Measurements from ENCODE around the gene DOCK4. TPM values are rescaled to one million over a fixed set of nuclear protein-coding genes. Genes with fewer than 3 reads are reported as not detected.

Gene DOCK4
- total and polyA plus RNA-seq, 2 experiments from 2014 or later: 2.1 to 5.0 TPM

- Histone ChIP-seq H4K20me1 (ENCODE audit: insufficient read depth) (no peaks in the 10 kb centered on the region), H3F3A (ENCODE audit: insufficient read depth) (no peaks in the 10 kb centered on the region; the same call in 1 of the 2 replicates), H3K36me3 (ENCODE audit: low read depth) (no peaks in the 10 kb centered on the region), H3K27me3 (replicated peaks; ENCODE audit: insufficient read depth) (no peaks in the 10 kb centered on the region), H3K9me2 (ENCODE audit: insufficient read depth) (no peaks in the 10 kb centered on the region), H3K9me3 (ENCODE audit: low read depth) (no peaks in the 10 kb centered on the region), H3K27ac (no peak overlapping the region), H3K4me1 (ENCODE audit: insufficient read depth) (0 out of 2 replicates have a peak, but pooled peaks cover 6% of the 10 kb centered on the region), H2AFZ (no peak overlapping the region), H3K9ac (no peak overlapping the region), H3K79me2 (ENCODE audit: insufficient read depth) (no peaks in the 10 kb centered on the region), H3K4me3 (no peak overlapping the region), H3K4me2 (ENCODE audit: unreplicated experiment) (no peak overlapping the region)
- no peak for TF ChIP-seq EZH2phosphoT487 (IDR thresholded peaks at IDR 0.05; ENCODE audit: insufficient read depth, low read depth)
- no peak for TF ChIP-seq EZH2 (IDR thresholded peaks at IDR 0.05; ENCODE audit: insufficient read depth, poor library complexity, severe bottlenecking)
- peak; percentile 67 for DNase-seq
- in situ Hi-C loops (cut with MboI): loop anchor here (25.0 kb wide), 1 partner anchor 660 kb away; no protein-coding TSS in a partner anchor
- 19 to 36% methylated on average over 4 of the region's 4 CpGs for WGBS, 2 experiments (ENCODE audit: low coverage in 1 of 2, low lambda C conversion rate in 2 of 2, missing lambda C conversion rate in 2 of 2)
Measured at GRCh38 chr7:111752022-111752582, 454.1 kb downstream of the DOCK4 start.

GRCh38 chr7:111750878-111751277 is 455.3 kb downstream of the DOCK4 start:
- Histone ChIP-seq H3K9me2 (ENCODE audit: insufficient read depth) (no peaks in the 10 kb centered on the region), H3K27ac (no peak overlapping the region), H2AFZ (no peak overlapping the region), H3K36me3 (ENCODE audit: low read depth) (no peaks in the 10 kb centered on the region), H3K9ac (no peak overlapping the region), H3K27me3 (replicated peaks; ENCODE audit: insufficient read depth) (no peaks in the 10 kb centered on the region), H3F3A (ENCODE audit: insufficient read depth) (no peaks in the 10 kb centered on the region), H3K79me2 (ENCODE audit: insufficient read depth) (no peaks in the 10 kb centered on the region), H3K4me2 (ENCODE audit: unreplicated experiment) (no peak overlapping the region), H3K9me3 (ENCODE audit: low read depth) (no peaks in the 10 kb centered on the region), H3K4me3 (no peak overlapping the region), H3K4me1 (ENCODE audit: insufficient read depth) (no peaks in the 10 kb centered on the region), H4K20me1 (ENCODE audit: insufficient read depth) (no peaks in the 10 kb centered on the region)
- in situ Hi-C loops (cut with MboI): loop anchor here (25.0 kb wide), 1 partner anchor 661 kb away; no protein-coding TSS in a partner anchor
- TF ChIP-seq EZH2phosphoT487 (IDR thresholded peaks at IDR 0.05; ENCODE audit: insufficient read depth, low read depth) (no peak), EZH2 (IDR thresholded peaks at IDR 0.05; ENCODE audit: insufficient read depth, poor library complexity, severe bottlenecking) (no peak)
- WGBS, 2 experiments (ENCODE audit: low coverage in 1 of 2, low lambda C conversion rate in 2 of 2, missing lambda C conversion rate in 2 of 2): 81 to 82% methylated on average over 2 of the region's 2 CpGs
- DNase-seq: no peak

DNA sequence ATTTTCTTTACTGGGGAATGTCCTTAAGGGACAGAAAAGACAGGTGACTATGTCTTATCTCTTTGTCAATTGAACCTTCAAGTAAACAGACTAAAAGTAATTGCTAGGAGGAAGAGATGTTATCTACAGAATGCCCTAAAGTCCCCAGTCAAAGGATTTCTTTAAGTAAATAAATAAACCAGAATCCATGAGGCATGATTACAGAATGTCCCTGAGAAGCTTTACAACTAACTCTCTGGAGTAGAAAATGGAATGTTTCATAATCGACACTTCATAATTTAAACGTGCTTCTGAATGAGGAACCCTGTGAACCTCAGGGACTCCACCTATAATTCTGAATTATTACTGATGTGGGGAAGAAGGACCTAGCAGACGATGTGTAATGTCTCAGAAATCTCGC is 456.0 kb downstream of the DOCK4 start:
- H4K20me1 ChIP-seq (ENCODE audit: insufficient read depth): no peaks in the 10 kb centered on the region
- TF ChIP-seq EZH2phosphoT487 (IDR thresholded peaks at IDR 0.05; ENCODE audit: insufficient read depth, low read depth) (no peak), EZH2 (IDR thresholded peaks at IDR 0.05; ENCODE audit: insufficient read depth, poor library complexity, severe bottlenecking) (no peak)
- peaks cover under 1% of the 10 kb centered on the region; the same call in 1 of the 2 replicates for H3F3A ChIP-seq (ENCODE audit: insufficient read depth)
- no peaks in the 10 kb centered on the region for H3K36me3 ChIP-seq (ENCODE audit: low read depth)
- H3K9ac ChIP-seq: no peak overlapping the region
- no peaks in the 10 kb centered on the region; the same call in 1 of the 2 replicates for H3K4me1 ChIP-seq (ENCODE audit: insufficient read depth)
- no peak overlapping the region for H3K27ac ChIP-seq
- in situ Hi-C loops (cut with MboI): loop anchor here (25.0 kb wide), 1 partner anchor 662 kb away; no protein-coding TSS in a partner anchor
- H3K4me3 ChIP-seq: no peak overlapping the region
- no peak overlapping the region for H2AFZ ChIP-seq
- H3K9me3 ChIP-seq (ENCODE audit: low read depth): no peaks in the 10 kb centered on the region
- DNase-seq: no peak
- no peaks in the 10 kb centered on the region for H3K79me2 ChIP-seq (ENCODE audit: insufficient read depth)
- H3K27me3 ChIP-seq (replicated peaks; ENCODE audit: insufficient read depth): no peaks in the 10 kb centered on the region
- whole genome bisulfite sequencing, 2 experiments (ENCODE audit: low coverage in 1 of 2, low lambda C conversion rate in 2 of 2, missing lambda C conversion rate in 2 of 2): 67 to 72% methylated on average over 4 of the region's 4 CpGs
- H3K4me2 ChIP-seq (ENCODE audit: unreplicated experiment): no peak overlapping the region
- no peaks in the 10 kb centered on the region for H3K9me2 ChIP-seq (ENCODE audit: insufficient read depth)

DNA sequence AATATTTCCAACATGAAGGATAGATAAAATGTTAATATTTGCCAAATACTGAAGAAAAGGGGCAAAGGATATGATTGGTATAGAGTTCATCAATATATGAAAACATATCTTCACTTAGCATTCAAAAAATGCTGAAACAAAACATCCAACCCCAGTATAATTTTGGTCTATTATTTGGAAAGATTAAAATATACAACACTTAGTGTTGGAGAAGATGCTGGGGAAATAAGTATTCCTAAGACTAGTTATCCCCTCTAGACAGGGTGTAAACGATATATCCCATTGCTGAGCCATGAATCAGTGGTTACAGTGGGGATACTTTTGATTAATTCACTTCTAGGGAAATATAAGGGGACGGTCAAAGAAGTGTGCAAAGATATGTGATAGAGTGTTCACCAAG is 456.6 kb downstream of the DOCK4 start:
- 92% methylated on average over 2 of the region's 2 CpGs for WGBS, 2 experiments (ENCODE audit: low coverage in 1 of 2, low lambda C conversion rate in 2 of 2, missing lambda C conversion rate in 2 of 2)

More for the DNA sequence above, 456.6 kb downstream of the DOCK4 start:
- Histone ChIP-seq H3K4me1 (ENCODE audit: insufficient read depth) (peaks cover 6% of the 10 kb centered on the region), H3K9ac (no peak overlapping the region), H3K27me3 (replicated peaks; ENCODE audit: insufficient read depth) (no peaks in the 10 kb centered on the region), H3K36me3 (ENCODE audit: low read depth) (no peaks in the 10 kb centered on the region), H3F3A (ENCODE audit: insufficient read depth) (peaks cover 6% of the 10 kb centered on the region), H2AFZ (no peak overlapping the region), H3K9me3 (ENCODE audit: low read depth) (no peaks in the 10 kb centered on the region), H4K20me1 (ENCODE audit: insufficient read depth) (no peaks in the 10 kb centered on the region), H3K4me2 (ENCODE audit: unreplicated experiment) (no peak overlapping the region), H3K4me3 (no peak overlapping the region), H3K79me2 (ENCODE audit: insufficient read depth) (no peaks in the 10 kb centered on the region), H3K9me2 (ENCODE audit: insufficient read depth) (no peaks in the 10 kb centered on the region), H3K27ac (no peak overlapping the region)
- no peak for DNase-seq
- no peak for TF ChIP-seq EZH2 (IDR thresholded peaks at IDR 0.05; ENCODE audit: insufficient read depth, poor library complexity, severe bottlenecking)
- TF ChIP-seq EZH2phosphoT487 (IDR thresholded peaks at IDR 0.05; ENCODE audit: insufficient read depth, low read depth): no peak
- in situ Hi-C loops (cut with MboI): loop anchor here (25.0 kb wide), 2 partner anchors 412 to 663 kb away; no protein-coding TSS in a partner anchor
